ENCODE data around the gene KRT72.

The KRT72 gene

GRCh38 chr12:52575948-52576347 is 25.3 kb downstream of the KRT72 start:
- Histone ChIP-seq H3K9me3 (ENCODE audit: insufficient read depth, low read depth, low read length) (no peaks in the 10 kb centered on the region), H3K4me1 (ENCODE audit: insufficient read depth, low read length, poor library complexity, severe bottlenecking) (peaks cover 18% of the 10 kb centered on the region), H3K9me2 (replicated peaks; ENCODE audit: low read depth, low read length) (no peaks in the 10 kb centered on the region), H4K20me1 (ENCODE audit: insufficient read depth, low read length, poor library complexity, severe bottlenecking) (no peaks in the 10 kb centered on the region), H3K36me3 (ENCODE audit: insufficient read depth, low read length) (no peaks in the 10 kb centered on the region), H3K4me2 (ENCODE audit: low read depth, low read length, poor library complexity, severe bottlenecking) (no peak overlapping the region), H2AFZ (ENCODE audit: low read length) (no peak overlapping the region), H3K27me3 (ENCODE audit: insufficient read depth, low read length, poor library complexity, severe bottlenecking) (no peaks in the 10 kb centered on the region), H3K4me3 (ENCODE audit: low read length, poor library complexity, severe bottlenecking) (no peak overlapping the region), H3F3A (ENCODE audit: low read depth) (no peaks in the 10 kb centered on the region), H3K9ac (ENCODE audit: low read depth, low read length, poor library complexity, severe bottlenecking) (no peak overlapping the region), H3K79me2 (ENCODE audit: insufficient read depth, low read length) (no peaks in the 10 kb centered on the region)
- no peak for TF ChIP-seq EZH2phosphoT487 (IDR thresholded peaks at IDR 0.05; ENCODE audit: borderline replicate concordance)
- no peak for TF ChIP-seq CTCF (conservative IDR thresholded peaks at IDR 0.05; ENCODE audit: low read length)

- no peak for TF ChIP-seq EZH2phosphoT487 (IDR thresholded peaks at IDR 0.05; ENCODE audit: borderline replicate concordance)
- TF ChIP-seq CTCF (conservative IDR thresholded peaks at IDR 0.05; ENCODE audit: low read length): no peak
- peaks cover 11% of the 10 kb centered on the region for H3K4me1 ChIP-seq (ENCODE audit: insufficient read depth, low read length, poor library complexity, severe bottlenecking)
- H3K4me3 ChIP-seq (ENCODE audit: low read length, poor library complexity, severe bottlenecking): no peak overlapping the region
- H3K9ac ChIP-seq (ENCODE audit: low read depth, low read length, poor library complexity, severe bottlenecking): no peak overlapping the region
- no peak overlapping the region for H3K4me2 ChIP-seq (ENCODE audit: low read depth, low read length, poor library complexity, severe bottlenecking)
- no peaks in the 10 kb centered on the region for H4K20me1 ChIP-seq (ENCODE audit: insufficient read depth, low read length, poor library complexity, severe bottlenecking)
- no peaks in the 10 kb centered on the region for H3K27me3 ChIP-seq (ENCODE audit: insufficient read depth, low read length, poor library complexity, severe bottlenecking)
- H3K36me3 ChIP-seq (ENCODE audit: insufficient read depth, low read length): no peaks in the 10 kb centered on the region
- no peaks in the 10 kb centered on the region for H3K9me3 ChIP-seq (ENCODE audit: insufficient read depth, low read depth, low read length)
- no peak overlapping the region for H2AFZ ChIP-seq (ENCODE audit: low read length)
- H3F3A ChIP-seq (ENCODE audit: low read depth): no peaks in the 10 kb centered on the region
- no peaks in the 10 kb centered on the region for H3K9me2 ChIP-seq (replicated peaks; ENCODE audit: low read depth, low read length)
- H3K79me2 ChIP-seq (ENCODE audit: insufficient read depth, low read length): no peaks in the 10 kb centered on the region
These were observed 26.0 kb downstream of the KRT72 start for GRCh38 chr12:52575256-52575655.

- Histone ChIP-seq H3K4me2 (ENCODE audit: low read depth, low read length, poor library complexity, severe bottlenecking) (no peak within 1 kb of the TSS), H3K9me3 (ENCODE audit: insufficient read depth, low read depth, low read length) (no peaks in the 10 kb centered on the region), H3K79me2 (ENCODE audit: insufficient read depth, low read length) (no peaks in the 10 kb centered on the region), H2AFZ (ENCODE audit: low read length) (0 out of 2 replicates have a peak within 1 kb of the TSS, but pooled peaks have one; percentile 34), H3K9me2 (replicated peaks; ENCODE audit: low read depth, low read length) (no peaks in the 10 kb centered on the region), H3K36me3 (ENCODE audit: insufficient read depth, low read length) (no peaks in the 10 kb centered on the region), H3K4me3 (ENCODE audit: low read length, poor library complexity, severe bottlenecking) (no peak within 1 kb of the TSS), H3K4me1 (ENCODE audit: insufficient read depth, low read length, poor library complexity, severe bottlenecking) (peaks cover 9% of the 10 kb centered on the region), H3K9ac (ENCODE audit: low read depth, low read length, poor library complexity, severe bottlenecking) (no peak within 1 kb of the TSS), H3F3A (ENCODE audit: low read depth) (no peaks in the 10 kb centered on the region), H3K27me3 (ENCODE audit: insufficient read depth, low read length, poor library complexity, severe bottlenecking) (no peaks in the 10 kb centered on the region), H4K20me1 (ENCODE audit: insufficient read depth, low read length, poor library complexity, severe bottlenecking) (no peaks in the 10 kb centered on the region)
- TF ChIP-seq EZH2phosphoT487 (IDR thresholded peaks at IDR 0.05; ENCODE audit: borderline replicate concordance): no peak
- TF ChIP-seq CTCF (conservative IDR thresholded peaks at IDR 0.05; ENCODE audit: low read length): no peak
These were observed 27.5 kb downstream of the KRT72 start, which contains the start of gene KRT74 for GRCh38 chr12:52573743-52574142. Gene KRT74, minus strand, starts transcription at chr12:52573843. Its CDS starts 66 bp downstream, at chr12:52573777.

All from Loucy (cell line).